ENCODE results near the gene TMEM120B. TPM values are rescaled to one million over a fixed set of nuclear protein-coding genes. Genes with fewer than 3 reads are reported as not detected.

TMEM120B gene
- total and polyA plus RNA-seq, 7 donors: 11.0 to 29.7 (median 12.7) TPM

DNA sequence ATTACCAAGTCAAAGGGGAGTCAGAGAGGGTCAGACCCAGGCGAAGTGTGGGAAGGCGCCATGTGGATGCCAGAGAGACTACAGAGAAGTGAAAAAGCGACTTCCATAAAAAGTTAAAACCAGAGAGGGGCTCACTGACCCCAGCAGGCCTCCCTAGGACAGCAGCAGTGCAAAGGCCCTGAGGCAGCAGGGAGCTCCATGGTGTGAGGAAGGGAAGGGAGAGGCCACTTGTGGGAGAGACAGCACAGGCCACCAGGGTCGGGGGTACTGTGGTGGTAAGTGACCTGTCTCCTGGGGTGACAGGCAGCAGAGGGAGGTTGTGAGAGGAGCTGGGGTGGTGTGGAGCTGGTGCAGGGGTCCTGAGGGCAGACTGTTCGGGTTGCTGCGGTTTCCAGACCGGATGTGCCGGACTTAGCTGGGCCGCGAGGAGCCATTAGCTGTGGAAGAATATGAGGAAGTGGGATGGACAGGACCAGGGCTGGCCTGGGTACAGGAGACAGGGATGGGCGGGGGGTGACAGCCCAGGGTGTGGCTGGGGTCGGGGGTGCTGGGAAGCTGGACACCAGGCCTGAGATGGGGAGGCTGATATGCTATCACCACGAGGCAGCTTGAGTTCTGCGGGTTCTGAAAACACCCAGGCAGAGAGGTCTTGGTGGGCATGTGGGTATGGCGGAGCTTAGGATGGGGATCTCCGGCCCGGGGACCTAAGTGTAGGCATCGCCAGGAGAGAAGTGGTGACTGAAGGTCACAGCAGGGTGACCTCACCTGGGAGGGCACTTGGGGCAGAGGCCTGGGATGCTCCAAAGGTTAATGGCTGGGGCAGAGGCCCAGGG is 114.0 kb downstream of the TMEM120B start:
- intact Hi-C loops (cut with DNase I): no loop called here
- TF ChIP-seq, protein P1, sequence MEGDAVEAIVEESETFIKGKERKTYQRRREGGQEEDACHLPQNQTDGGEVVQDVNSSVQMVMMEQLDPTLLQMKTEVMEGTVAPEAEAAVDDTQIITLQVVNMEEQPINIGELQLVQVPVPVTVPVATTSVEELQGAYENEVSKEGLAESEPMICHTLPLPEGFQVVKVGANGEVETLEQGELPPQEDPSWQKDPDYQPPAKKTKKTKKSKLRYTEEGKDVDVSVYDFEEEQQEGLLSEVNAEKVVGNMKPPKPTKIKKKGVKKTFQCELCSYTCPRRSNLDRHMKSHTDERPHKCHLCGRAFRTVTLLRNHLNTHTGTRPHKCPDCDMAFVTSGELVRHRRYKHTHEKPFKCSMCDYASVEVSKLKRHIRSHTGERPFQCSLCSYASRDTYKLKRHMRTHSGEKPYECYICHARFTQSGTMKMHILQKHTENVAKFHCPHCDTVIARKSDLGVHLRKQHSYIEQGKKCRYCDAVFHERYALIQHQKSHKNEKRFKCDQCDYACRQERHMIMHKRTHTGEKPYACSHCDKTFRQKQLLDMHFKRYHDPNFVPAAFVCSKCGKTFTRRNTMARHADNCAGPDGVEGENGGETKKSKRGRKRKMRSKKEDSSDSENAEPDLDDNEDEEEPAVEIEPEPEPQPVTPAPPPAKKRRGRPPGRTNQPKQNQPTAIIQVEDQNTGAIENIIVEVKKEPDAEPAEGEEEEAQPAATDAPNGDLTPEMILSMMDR (IDR thresholded peaks at IDR 0.05): no peak
- H3K27me3 ChIP-seq (ENCODE audit: insufficient read depth in 3 of 3, low read length in 2 of 3): no peaks in the 10 kb centered on the region

DNA sequence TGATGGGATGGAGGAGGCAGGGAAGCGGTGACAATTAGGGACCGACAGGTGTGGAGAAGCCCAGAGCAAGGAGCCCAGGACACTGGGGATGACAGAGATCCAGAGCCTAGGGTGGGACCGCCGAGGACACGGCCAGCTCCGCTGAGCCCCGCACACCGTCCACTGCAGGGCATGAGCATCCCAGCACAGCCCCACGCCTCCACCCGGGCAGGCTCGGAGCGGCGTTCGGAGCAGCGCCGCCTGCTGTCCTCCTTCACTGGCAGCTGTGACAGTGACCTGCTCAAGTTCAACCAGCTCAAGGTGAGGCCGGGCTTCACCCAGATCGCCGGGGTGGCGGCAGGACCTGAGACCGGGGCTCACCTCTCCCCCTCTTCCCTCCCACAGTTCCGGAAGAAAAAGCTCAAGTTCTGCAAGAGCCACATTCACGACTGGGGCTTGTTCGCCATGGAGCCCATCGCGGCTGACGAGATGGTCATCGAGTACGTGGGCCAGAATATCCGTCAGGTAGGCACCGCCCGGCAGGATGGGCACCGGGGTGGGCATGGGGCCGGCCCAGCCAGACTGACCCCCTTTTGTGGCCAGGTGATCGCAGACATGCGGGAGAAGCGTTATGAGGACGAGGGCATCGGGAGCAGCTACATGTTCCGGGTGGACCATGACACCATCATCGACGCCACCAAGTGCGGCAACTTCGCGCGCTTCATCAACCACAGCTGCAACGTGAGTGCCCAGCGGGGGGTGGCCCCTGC is 115.0 kb downstream of the TMEM120B start:
- H3K9me3 ChIP-seq: no peaks in the 10 kb centered on the region
- no peak overlapping the region for H3K27ac ChIP-seq
- no peak overlapping the region for H3K4me3 ChIP-seq
- TF ChIP-seq, protein P1 (IDR thresholded peaks at IDR 0.05): no peak
- peaks cover 7% of the 10 kb centered on the region for H3K4me1 ChIP-seq
- ATAC-seq (no peak), DNase-seq (no peak)
- WGBS, 3 donors: 92 to 94% (median 93%) methylated on average over 48 of the region's 48 CpGs
- intact Hi-C loops (cut with DNase I): no loop called here
- H3K27me3 ChIP-seq (ENCODE audit: insufficient read depth in 3 of 3, low read length in 2 of 3): no peaks in the 10 kb centered on the region
- H3K36me3 ChIP-seq (ENCODE audit: insufficient read depth in 1 of 2, low read depth in 1 of 2): peaks cover 4 to 98% of the 10 kb centered on the region in 2 donors

More for the DNA sequence above, 114.0 kb downstream of the TMEM120B start:
- DNase-seq (no peak), ATAC-seq (no peak)
- peaks cover 4 to 98% of the 10 kb centered on the region in 2 donors for H3K36me3 ChIP-seq (ENCODE audit: insufficient read depth in 1 of 2, low read depth in 1 of 2)
- no peaks in the 10 kb centered on the region for H3K9me3 ChIP-seq
- H3K27ac ChIP-seq: no peak overlapping the region
- H3K4me3 ChIP-seq: no peak overlapping the region
- WGBS, 3 donors: 87 to 90% (median 87%) methylated on average over 18 of the region's 18 CpGs
- peaks cover 7% of the 10 kb centered on the region for H3K4me1 ChIP-seq

DNA sequence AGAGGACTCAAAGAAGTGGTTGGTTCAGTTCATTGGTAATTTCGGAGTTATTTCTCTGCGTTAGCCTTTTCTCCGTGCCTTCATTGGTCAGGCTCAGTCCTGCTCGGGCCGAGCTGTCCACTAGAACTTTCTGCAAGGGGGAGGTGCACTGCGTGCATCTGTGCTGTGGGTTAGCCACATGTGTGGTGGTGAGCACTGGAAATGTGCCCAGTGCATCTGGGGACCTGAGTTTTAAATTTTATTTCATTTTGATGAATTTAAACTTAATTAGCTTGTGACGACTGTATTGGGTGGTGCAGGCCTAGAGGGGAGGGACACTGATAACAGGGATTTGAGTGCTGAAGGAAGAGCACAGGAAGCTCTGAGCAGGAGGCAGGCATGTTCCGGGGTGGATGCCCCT is 115.8 kb downstream of the TMEM120B start:
- peaks cover 4 to 97% of the 10 kb centered on the region in 2 donors for H3K36me3 ChIP-seq (ENCODE audit: insufficient read depth in 1 of 2, low read depth in 1 of 2)
- 91 to 94% (median 92%) methylated on average over 8 of the region's 8 CpGs for WGBS, 3 donors

DNA sequence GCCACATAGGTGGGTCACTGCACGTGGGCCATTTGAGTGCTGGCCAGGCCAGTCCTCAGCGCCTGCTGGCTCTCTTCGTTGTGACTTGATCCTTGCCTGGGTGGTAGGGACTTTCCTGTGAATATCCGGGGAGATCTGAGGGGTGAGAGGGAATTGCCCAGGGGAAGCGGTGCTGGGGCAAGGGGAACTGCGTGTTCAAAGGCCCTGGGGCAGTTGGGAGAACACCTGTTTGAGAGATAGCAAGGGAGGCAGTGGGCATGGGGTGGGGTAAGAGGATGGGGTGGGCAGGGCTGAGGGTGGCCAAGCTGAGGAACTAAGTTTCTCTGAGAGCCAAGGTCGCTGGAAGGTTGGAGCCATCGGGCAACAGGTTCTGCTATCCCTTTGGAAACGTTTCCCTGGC is 116.3 kb downstream of the TMEM120B start:
- intact Hi-C loops (cut with DNase I): no loop called here
- H3K36me3 ChIP-seq (ENCODE audit: insufficient read depth in 1 of 2, low read depth in 1 of 2): peaks cover 4 to 92% of the 10 kb centered on the region in 2 donors
- 75 to 87% (median 75%) methylated on average over 9 of the region's 9 CpGs for WGBS, 3 donors

More for the DNA sequence above, 115.8 kb downstream of the TMEM120B start:
- Histone ChIP-seq H3K27ac (no peak overlapping the region), H3K9me3 (no peaks in the 10 kb centered on the region), H3K4me1 (peaks cover 7% of the 10 kb centered on the region), H3K4me3 (no peak overlapping the region), H3K27me3 (ENCODE audit: insufficient read depth in 3 of 3, low read length in 2 of 3) (no peaks in the 10 kb centered on the region)
- TF ChIP-seq, protein P1 (IDR thresholded peaks at IDR 0.05): no peak
- intact Hi-C loops (cut with DNase I): no loop called here
- no peak for DNase-seq
- no peak for ATAC-seq

More for the DNA sequence above, 116.3 kb downstream of the TMEM120B start:
- H3K9me3 ChIP-seq: no peaks in the 10 kb centered on the region
- H3K4me1 ChIP-seq: peaks cover 7% of the 10 kb centered on the region
- H3K27ac ChIP-seq: no peak overlapping the region
- DNase-seq (no peak), ATAC-seq (no peak)
- no peak overlapping the region for H3K4me3 ChIP-seq
- TF ChIP-seq, protein P1 (IDR thresholded peaks at IDR 0.05): no peak
- no peaks in the 10 kb centered on the region for H3K27me3 ChIP-seq (ENCODE audit: insufficient read depth in 3 of 3, low read length in 2 of 3)
